K562 (cell line): Measurements from ENCODE around the gene NMT1. TPM values are rescaled to one million over a fixed set of nuclear protein-coding genes. Genes with fewer than 3 reads are reported as not detected.

Source experiments
- ATAC-seq: fragments of 200-7000 bp; cut with Tn5 transposase; 3 replicates; pipeline ENCODE4 v1.9.1; 2020; ENCODE audit warnings: moderate library complexity
- BruUV-seq: library from RNA; stranded (reverse); fragments of 400-500 nt; replicated peaks from 2 replicates; lab custom pipeline; 2021; lab: Mats Ljungman, UMichigan
- CTCF ChIA-PET: fragments of 300-600 bp; formaldehyde crosslinking; extraction: SDS; loops from one replicate; lab custom pipeline; 2021; ENCODE audit warnings: low intra/inter-chr PET ratio; lab: Yijun Ruan, JAX
- POLR2A ChIA-PET: fragments of 300-600, 350-650 bp; sonication (Branson Sonifier 250); formaldehyde crosslinking; extraction: SDS; loops from one replicate; lab custom pipeline; 2021; ENCODE audit warnings: antibody characterized with exemption, inconsistent platforms; lab: Yijun Ruan, JAX
- DNase-seq, 4 experiments: peaks; one replicate each; pipeline versions ENCODE4 v3.0.0 to v3.0.0-alpha.2; 2011 to 2018; ENCODE audit warnings: low spot score in 3 of 4, mixed read lengths in 3 of 4; ENCODE audit errors: extremely low read depth in 1 of 4
- FAIRE-seq: peaks from 2 replicates; lab custom pipeline; 2011; peaks lifted over from hg19 to GRCh38; lab: Jason Lieb, UNC
- H2AFZ ChIP-seq: 2 replicates; pipeline ENCODE4 v1.6.0; 2011; ENCODE audit warnings: low read depth, low read length, control low read depth, inconsistent platforms
- H3K27ac ChIP-seq: fragments of 200-600 bp; 3 replicates; pipeline ENCODE4 v1.8.0; 2011; ENCODE audit warnings: low read depth, mild to moderate bottlenecking, control low read depth, inconsistent platforms, low read length, moderate library complexity, mixed read lengths; ENCODE audit errors: extremely low read depth
- H3K27me3 ChIP-seq, 2 experiments: fragments of 300-600 bp in 1 of 2; 2 replicates in 1 of 2; 3 replicates in 1 of 2; pipeline versions ENCODE4 v1.6.0 to v1.8.0; 2011; ENCODE audit warnings: inconsistent platforms in 2 of 2, low read length in 2 of 2, mild to moderate bottlenecking in 1 of 2, mixed read lengths in 1 of 2, moderate library complexity in 1 of 2; ENCODE audit not compliant: control insufficient read depth in 2 of 2, insufficient read depth in 2 of 2
- H3K36me3 ChIP-seq: fragments of 300-600 bp; 3 replicates; pipeline ENCODE4 v1.8.0; 2011; ENCODE audit warnings: mild to moderate bottlenecking, low read length, inconsistent platforms; ENCODE audit not compliant: control insufficient read depth, insufficient read depth
- H3K4me1 ChIP-seq, 2 experiments: fragments of 200-600 bp in 1 of 2; replicated peaks in 1 of 2; 2 replicates in 1 of 2; 3 replicates in 1 of 2; pipeline versions ENCODE4 v1.5.1 to v1.8.0; 2011; ENCODE audit warnings: inconsistent platforms in 2 of 2, low read length in 2 of 2, mild to moderate bottlenecking in 1 of 2, mixed read lengths in 1 of 2, moderate library complexity in 1 of 2; ENCODE audit not compliant: control insufficient read depth in 2 of 2, insufficient read depth in 2 of 2
- H3K4me2 ChIP-seq: 2 replicates; pipeline ENCODE4 v1.6.1; 2011; ENCODE audit warnings: low read length, control low read depth, inconsistent platforms, mixed read lengths; ENCODE audit not compliant: insufficient read depth
- H3K4me3 ChIP-seq: fragments of 200-600 bp; sonication (generic), shearing (Covaris generic); 2 replicates; pipeline ENCODE4 v1.5.1; 2016; ENCODE audit warnings: control low read depth, inconsistent platforms
- H3K79me2 ChIP-seq: fragments of 200-600 bp; 3 replicates; pipeline ENCODE4 v1.8.0; 2011; ENCODE audit warnings: low read length, inconsistent platforms; ENCODE audit not compliant: control insufficient read depth, insufficient read depth
- H3K9ac ChIP-seq, 2 experiments: 2 replicates each; pipeline versions ENCODE4 v1.6.0 to v1.6.1; 2011; ENCODE audit warnings: low read depth in 2 of 2, low read length in 2 of 2, control low read depth in 1 of 2, inconsistent platforms in 1 of 2, mild to moderate bottlenecking in 1 of 2, mixed read lengths in 1 of 2; ENCODE audit not compliant: insufficient read depth in 1 of 2
- H3K9me1 ChIP-seq: one replicate; pipeline ENCODE4 v1.6.0; 2011; ENCODE audit warnings: inconsistent platforms, mild to moderate bottlenecking, low read length, moderate library complexity; ENCODE audit not compliant: control insufficient read depth, insufficient read depth
- H3K9me3 ChIP-seq: replicated peaks from 2 replicates; pipeline ENCODE4 v1.5.1; 2011; ENCODE audit warnings: low read depth, low read length, inconsistent platforms; ENCODE audit not compliant: control insufficient read depth, insufficient read depth
- H4K20me1 ChIP-seq: replicated peaks from 2 replicates; pipeline ENCODE4 v1.6.1; 2011; ENCODE audit warnings: low read length, inconsistent platforms, mixed read lengths; ENCODE audit not compliant: control insufficient read depth, insufficient read depth
- BHLHE40 ChIP-seq: IDR thresholded peaks from 2 replicates; pipeline ENCODE4 v1.6.1; 2011; ENCODE audit warnings: low read length, improper control_type of control experiment
- CBFA2T2 ChIP-seq: fragments of 450-650 bp; conservative IDR thresholded peaks from 2 replicates; pipeline ENCODE4 v1.6.1; 2017; ENCODE audit warnings: mild to moderate bottlenecking
- HDAC8 ChIP-seq: fragments of 450-650 bp; IDR thresholded peaks from 2 replicates; pipeline ENCODE4 v1.6.1; 2016; ENCODE audit warnings: mild to moderate bottlenecking, missing genetic modification characterization, moderate library complexity, missing compliant biosample characterization
- PKNOX1 ChIP-seq: fragments of 450-650 bp; IDR thresholded peaks from 2 replicates; pipeline ENCODE4 v1.6.1; 2016
- POLR2G ChIP-seq: fragments of 200-400 bp; formaldehyde crosslinking; IDR thresholded peaks from 2 replicates; pipeline ENCODE4 v1.6.1; 2017; ENCODE audit warnings: low read depth, mild to moderate bottlenecking, antibody characterized with exemption, low read length, moderate library complexity
- RAD51 ChIP-seq: fragments of 450-650 bp; IDR thresholded peaks from 2 replicates; pipeline ENCODE4 v1.7.1; 2016; ENCODE audit warnings: low read depth, mild to moderate bottlenecking, borderline replicate concordance
- ZFX ChIP-seq: sonication (generic); formaldehyde crosslinking; IDR thresholded peaks from 2 replicates; pipeline ENCODE4 v1.8.0; 2022; ENCODE audit warnings: mild to moderate bottlenecking, missing genetic modification reagents, moderate library complexity
- WGBS: fragments of 100-300 bp; shearing (Covaris generic); methylation state at CpG from one replicate; pipeline ENCODE4 v1.1.6; 2016; ENCODE audit warnings: low coverage, mixed read lengths; ENCODE audit not compliant: insufficient coverage; ENCODE audit errors: missing lambda C conversion rate; 5-methylcytosine and 5-hydroxymethylcytosine counted together
- in situ Hi-C: fragments of 300-500 bp; cut with MboI; formaldehyde crosslinking; loops from 4 replicates; pipeline ENCODE4 v1.15.0; 2018; ENCODE audit warnings: inconsistent platforms, mixed read lengths
- intact Hi-C: fragments of 100-400 bp; cut with micrococcal nuclease; formaldehyde crosslinking; loops from 2 replicates; pipeline ENCODE4 v1.14.2; 2022
- polyA plus RNA-seq, 8 experiments: library from polyadenylated mRNA; depleted of rRNA in 4 of 8; stranded (reverse) in 5 of 8; unstranded in 3 of 8; fragments of >200 nt; fragmentation: Nextera tagmentation in 2 of 8; fragmentation: Illumina TruSeq in 1 of 8; extraction: Ambion mirVana in 2 of 8; extraction: Trizol in 1 of 8; gene quantifications; 2 replicates each; pipeline versions ENCODE4 v1.2.1 to v1.2.3, GENCODE V29; 2011 to 2014; ENCODE audit warnings: inconsistent platforms in 1 of 8, missing spikeins in 1 of 8
- total RNA-seq, 7 experiments: library from RNA; depleted of rRNA in 6 of 7; stranded (reverse); fragments of >200 nt in 6 of 7; fragmentation: Illumina TruSeq in 2 of 7; extraction: Trizol in 2 of 7; gene quantifications; 2 replicates each; pipeline versions ENCODE4 v1.2.1 to v1.2.3, GENCODE V29; 2011 to 2021; ENCODE audit warnings: low replicate concordance in 1 of 7
- TF ChIP-seq, protein P1 (sequence below): sonication (generic); formaldehyde crosslinking; IDR thresholded peaks from 2 replicates; pipeline ENCODE4 v1.8.1; 2023; ENCODE audit warnings: mild to moderate bottlenecking, missing genetic modification reagents
- TF ChIP-seq, protein P2 (sequence below): sonication (generic); formaldehyde crosslinking; IDR thresholded peaks from 2 replicates; pipeline ENCODE4 v1.8.0; 2022; ENCODE audit warnings: missing genetic modification reagents, mild to moderate bottlenecking, moderate library complexity, borderline replicate concordance

The NMT1 gene
- total and polyA plus RNA-seq, 9 of the 15 experiments (the other 6 are each of a cell fraction or from before 2014, with no cell fraction given), result 86.7 to 569 (median 213) TPM

DNA sequence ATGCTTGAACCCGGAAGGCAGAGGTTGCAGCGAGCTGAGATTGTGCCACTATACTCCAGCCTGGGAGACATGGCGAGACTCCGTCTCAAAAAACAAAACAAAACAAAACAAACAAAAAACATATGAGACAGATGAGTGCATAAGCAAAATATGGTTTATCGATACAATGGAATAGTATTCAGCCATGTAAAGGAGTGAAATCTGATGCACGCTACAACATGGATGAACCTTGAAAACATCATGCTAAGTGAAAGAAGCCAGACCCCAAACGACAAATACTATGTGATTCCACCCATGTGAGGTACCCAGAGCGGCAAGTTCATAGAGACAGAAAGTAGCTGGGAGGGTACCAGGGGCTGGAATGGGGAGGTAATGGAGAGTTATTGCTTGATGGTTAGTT is 64.4 kb downstream of the NMT1 start (continued):
- TF ChIP-seq POLR2G, result no peak

GRCh38 chr17:45127207-45127547 is 66.1 kb downstream of the NMT1 start:
- Histone ChIP-seq H3K27me3 (no peaks in the 10 kb centered on the region), H3K4me1 (peaks cover 45 to 60% of the 10 kb centered on the region in 2 experiments), H3K79me2 (no peaks in the 10 kb centered on the region; the same call in 2 of the 3 replicates), H3K4me2 (no peak overlapping the region)
- ATAC-seq, result no peak
- no TSS peak for BruUV-seq
- TF ChIP-seq CBFA2T2, result 0 out of 2 replicates have a peak, but pooled peaks have one; percentile 13
- TF ChIP-seq ZFX (CRISPR knock-in tag), result peak; percentile 32; the same call in 1 of the 2 replicates
- TF ChIP-seq, protein P1, sequence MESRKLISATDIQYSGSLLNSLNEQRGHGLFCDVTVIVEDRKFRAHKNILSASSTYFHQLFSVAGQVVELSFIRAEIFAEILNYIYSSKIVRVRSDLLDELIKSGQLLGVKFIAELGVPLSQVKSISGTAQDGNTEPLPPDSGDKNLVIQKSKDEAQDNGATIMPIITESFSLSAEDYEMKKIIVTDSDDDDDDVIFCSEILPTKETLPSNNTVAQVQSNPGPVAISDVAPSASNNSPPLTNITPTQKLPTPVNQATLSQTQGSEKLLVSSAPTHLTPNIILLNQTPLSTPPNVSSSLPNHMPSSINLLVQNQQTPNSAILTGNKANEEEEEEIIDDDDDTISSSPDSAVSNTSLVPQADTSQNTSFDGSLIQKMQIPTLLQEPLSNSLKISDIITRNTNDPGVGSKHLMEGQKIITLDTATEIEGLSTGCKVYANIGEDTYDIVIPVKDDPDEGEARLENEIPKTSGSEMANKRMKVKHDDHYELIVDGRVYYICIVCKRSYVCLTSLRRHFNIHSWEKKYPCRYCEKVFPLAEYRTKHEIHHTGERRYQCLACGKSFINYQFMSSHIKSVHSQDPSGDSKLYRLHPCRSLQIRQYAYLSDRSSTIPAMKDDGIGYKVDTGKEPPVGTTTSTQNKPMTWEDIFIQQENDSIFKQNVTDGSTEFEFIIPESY (CRISPR knock-in tag), result peak; percentile 53; the same call in 1 of the 2 replicates
- no peak for TF ChIP-seq PKNOX1
- peak; percentile 26; the same call in 1 of the 2 replicates for TF ChIP-seq BHLHE40
- no peak for TF ChIP-seq RAD51
- TF ChIP-seq HDAC8 (tag), result no peak
- TF ChIP-seq, protein P2, sequence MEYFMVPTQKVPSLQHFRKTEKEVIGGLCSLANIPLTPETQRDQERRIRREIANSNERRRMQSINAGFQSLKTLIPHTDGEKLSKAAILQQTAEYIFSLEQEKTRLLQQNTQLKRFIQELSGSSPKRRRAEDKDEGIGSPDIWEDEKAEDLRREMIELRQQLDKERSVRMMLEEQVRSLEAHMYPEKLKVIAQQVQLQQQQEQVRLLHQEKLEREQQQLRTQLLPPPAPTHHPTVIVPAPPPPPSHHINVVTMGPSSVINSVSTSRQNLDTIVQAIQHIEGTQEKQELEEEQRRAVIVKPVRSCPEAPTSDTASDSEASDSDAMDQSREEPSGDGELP (CRISPR knock-in tag), result peak; percentile 69; the same call in 1 of the 2 replicates
- TF ChIP-seq, all 486 proteins: peak for 5
- FAIRE-seq, result no peak
- Histone ChIP-seq H4K20me1 (peaks cover 6% of the 10 kb centered on the region; the same call in 1 of the 2 replicates), H2AFZ (peak overlapping the region; percentile 10), H3K4me3 (no peak overlapping the region), H3K9me1 (no peaks in the 10 kb centered on the region), H3K36me3 (no peaks in the 10 kb centered on the region), H3K9ac (peak overlapping the region in 1 of 2 experiments; percentile 80; a peak in 3 of 4 replicates), H3K9me3 (no peaks in the 10 kb centered on the region), H3K27ac (no peak overlapping the region; the same call in 2 of the 3 replicates)
- DNase-seq, result peak in 1 of 4 experiments; percentile 41
- POLR2A ChIA-PET, result interaction anchor here (0.6 to 5.2 kb wide), 5 partner anchors 19 to 751 kb away, joined by 3 to 48 read pairs (median 3); partner anchors contain the start of gene HEXIM1
- WGBS, result 46% methylated on average over 8 of the region's 8 CpGs
- intact Hi-C loops, result loop anchor here (10.0 kb wide), 1 partner anchor 112 kb away; no protein-coding TSS in a partner anchor
- in situ Hi-C loops, result no loop called here
- CTCF ChIA-PET, result no interaction called here
